22Rv1 (cell line): ENCODE results near the gene MAX.

Experiments used
- ZFX ChIP-seq: fragments of 450-650 bp; IDR thresholded peaks from 2 replicates; pipeline ENCODE4 v1.6.1; 2017; ENCODE audit warnings: antibody characterized with exemption, borderline replicate concordance
- TF ChIP-seq, protein P1 (sequence below): fragments of 450-650 bp; IDR thresholded peaks from 2 replicates; pipeline ENCODE4 v1.5.1; 2017; ENCODE audit warnings: mild to moderate bottlenecking

DNA sequence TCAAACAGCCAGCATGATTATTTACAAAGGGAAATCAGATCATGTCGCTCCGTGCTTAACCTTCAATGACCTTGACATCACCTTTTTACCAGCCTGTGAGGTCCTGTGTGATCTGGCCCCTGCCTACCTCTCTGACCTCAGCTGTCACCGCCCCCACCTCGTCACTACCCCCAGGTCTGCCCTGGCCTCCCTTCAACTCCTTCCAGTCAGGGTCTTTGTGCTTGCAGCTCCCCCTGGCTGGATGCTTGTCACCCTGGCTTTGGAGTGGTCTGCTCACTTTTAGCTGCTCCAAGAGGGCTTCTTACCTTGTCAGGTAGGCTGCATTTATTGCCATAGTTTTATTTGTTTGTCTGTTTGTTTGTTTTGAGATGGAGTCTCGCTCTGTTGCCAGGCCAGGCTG is 8.2 kb upstream of the MAX start:
- TF ChIP-seq, protein P1, sequence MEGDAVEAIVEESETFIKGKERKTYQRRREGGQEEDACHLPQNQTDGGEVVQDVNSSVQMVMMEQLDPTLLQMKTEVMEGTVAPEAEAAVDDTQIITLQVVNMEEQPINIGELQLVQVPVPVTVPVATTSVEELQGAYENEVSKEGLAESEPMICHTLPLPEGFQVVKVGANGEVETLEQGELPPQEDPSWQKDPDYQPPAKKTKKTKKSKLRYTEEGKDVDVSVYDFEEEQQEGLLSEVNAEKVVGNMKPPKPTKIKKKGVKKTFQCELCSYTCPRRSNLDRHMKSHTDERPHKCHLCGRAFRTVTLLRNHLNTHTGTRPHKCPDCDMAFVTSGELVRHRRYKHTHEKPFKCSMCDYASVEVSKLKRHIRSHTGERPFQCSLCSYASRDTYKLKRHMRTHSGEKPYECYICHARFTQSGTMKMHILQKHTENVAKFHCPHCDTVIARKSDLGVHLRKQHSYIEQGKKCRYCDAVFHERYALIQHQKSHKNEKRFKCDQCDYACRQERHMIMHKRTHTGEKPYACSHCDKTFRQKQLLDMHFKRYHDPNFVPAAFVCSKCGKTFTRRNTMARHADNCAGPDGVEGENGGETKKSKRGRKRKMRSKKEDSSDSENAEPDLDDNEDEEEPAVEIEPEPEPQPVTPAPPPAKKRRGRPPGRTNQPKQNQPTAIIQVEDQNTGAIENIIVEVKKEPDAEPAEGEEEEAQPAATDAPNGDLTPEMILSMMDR, result no peak
- no peak for TF ChIP-seq ZFX
